NCI-H1436 treated with DMSO at 0.1 percent for 48 hours (cell line): Measurements from ENCODE around the gene RAD51B.

Experiments used
- DNase-seq: peaks from one replicate; lab custom pipeline; 2025; lab: John Stamatoyannopoulos, UW

RAD51B gene

DNA sequence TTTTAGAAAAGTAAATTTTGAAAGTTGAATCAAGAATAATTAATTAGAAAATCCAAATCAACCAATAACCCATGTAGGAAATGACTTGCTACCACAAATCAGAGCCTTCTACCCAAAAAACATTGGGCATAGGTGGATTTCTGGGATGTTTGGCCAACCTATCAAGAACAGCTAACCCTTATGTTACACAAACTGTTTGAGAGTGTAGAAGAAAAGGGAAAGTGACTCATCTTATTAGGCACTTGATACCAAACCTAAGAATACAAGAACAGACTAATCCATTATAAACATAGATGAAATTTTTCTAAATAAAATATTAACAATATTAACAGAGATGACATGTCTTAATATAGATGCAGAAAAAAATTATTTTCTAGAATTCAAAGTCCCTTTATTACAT, 712.9 kb downstream of the RAD51B start:
- no peak for DNase-seq

DNA sequence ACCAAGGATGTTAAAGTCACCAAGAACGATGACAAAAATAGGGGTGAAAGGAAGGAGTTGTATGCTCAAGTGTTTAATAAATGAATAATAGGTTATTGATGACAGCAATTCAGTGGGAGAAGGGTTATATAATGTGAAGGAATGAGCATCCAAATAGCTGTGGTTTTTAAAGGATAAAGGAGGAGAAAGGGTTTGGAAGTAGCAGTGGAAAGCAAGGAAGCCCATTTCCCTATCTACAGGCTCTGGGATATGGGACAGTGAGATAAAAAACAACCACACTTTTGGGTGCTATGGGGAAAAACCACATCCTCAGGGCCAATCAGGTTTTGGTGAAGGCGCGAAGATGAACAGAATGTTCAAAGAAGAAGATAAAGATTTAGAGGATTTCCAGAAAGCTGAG, 714.7 kb downstream of the RAD51B start:
- no peak for DNase-seq

DNA sequence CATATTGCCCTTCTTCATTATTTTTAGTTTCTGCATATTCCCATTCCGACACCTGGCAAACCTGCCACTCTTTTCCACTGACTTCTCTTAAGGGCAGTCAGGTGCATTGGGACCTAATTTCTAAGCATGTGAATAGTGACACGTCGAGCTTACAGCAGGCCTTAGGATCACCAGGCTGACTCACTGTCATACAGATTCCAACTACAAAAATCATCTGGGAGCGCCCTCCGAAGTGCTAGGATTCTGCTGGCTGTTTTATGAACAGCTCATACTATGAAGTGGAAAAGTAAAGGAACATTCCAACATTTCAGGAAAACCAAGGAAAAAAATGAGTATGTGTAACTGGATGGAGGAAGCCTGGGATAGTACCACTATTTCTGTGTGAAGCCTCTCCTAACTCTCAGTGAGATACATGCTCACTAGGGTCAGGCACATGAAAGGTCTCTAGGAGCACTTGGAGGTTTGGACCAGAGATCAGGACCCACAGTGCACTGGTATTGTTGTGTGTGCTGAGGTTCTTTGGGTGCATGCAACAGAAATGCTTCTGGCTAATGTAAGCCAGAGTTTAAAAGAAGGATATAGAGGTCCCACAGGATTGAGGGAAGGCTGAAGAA, 715.9 kb downstream of the RAD51B start:
- no peak for DNase-seq

DNA sequence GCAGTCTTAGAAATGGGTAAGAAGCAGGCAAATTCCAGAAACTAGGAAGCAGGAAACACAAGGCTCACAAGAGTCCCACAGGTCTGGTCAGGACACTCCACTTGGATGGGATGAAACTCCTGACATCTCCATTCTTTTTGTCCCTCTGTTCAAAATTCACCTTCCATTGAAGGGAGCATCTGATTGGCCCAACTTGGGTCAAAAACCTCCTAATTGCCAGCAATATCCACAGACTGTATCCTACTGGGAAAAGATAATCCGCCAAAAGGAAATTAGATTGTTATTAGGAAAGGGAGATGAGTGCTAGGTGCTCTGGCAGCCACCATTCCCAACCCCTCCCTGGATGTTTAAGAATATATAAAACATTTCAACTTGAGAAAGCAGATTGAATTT, 716.4 kb downstream of the RAD51B start:
- no peak for DNase-seq

DNA sequence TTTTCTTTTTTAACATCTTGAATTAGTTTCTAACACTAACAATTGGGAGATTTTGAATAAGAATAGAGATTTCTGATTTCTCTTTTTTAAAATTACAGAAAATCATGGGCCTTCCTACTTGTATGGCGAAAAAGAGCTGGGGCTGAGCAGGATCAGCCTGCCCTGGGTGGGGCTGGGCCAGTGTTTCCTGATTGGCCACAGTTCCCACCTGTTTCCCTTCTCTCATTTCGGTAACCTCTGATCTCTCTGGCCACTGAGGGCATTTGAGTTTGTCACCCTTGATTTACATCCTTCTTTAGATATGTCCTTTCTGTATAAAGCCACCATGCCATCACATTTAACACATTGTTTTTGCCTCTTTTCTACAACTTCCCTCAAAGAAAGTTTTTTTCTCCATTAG, 719.1 kb downstream of the RAD51B start:
- no peak for DNase-seq

DNA sequence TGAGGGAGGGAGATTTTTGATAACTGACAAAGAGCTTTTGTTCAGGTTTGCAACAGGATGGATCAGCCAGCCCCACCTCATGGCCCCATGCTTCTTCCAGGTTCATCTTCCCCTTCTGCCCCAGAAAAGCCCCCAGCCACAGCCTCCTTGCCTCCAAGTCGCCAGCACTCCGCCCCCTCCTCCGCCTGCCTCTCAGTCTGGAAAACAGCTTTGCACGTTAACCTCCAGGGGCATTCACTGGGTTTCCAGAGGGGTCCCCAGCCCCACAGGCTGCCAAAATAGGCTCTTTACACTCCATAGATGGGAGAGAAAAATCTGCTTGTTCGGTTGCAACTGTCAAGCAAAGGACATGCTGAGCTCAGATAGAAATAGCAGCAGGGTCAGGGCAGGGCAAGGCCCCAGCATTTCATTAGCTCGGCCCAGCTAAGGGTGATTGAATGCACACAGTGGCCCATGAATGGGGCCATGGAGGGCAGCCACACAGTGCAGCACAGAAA, 719.7 kb downstream of the RAD51B start:
- DNase-seq = no peak

DNA sequence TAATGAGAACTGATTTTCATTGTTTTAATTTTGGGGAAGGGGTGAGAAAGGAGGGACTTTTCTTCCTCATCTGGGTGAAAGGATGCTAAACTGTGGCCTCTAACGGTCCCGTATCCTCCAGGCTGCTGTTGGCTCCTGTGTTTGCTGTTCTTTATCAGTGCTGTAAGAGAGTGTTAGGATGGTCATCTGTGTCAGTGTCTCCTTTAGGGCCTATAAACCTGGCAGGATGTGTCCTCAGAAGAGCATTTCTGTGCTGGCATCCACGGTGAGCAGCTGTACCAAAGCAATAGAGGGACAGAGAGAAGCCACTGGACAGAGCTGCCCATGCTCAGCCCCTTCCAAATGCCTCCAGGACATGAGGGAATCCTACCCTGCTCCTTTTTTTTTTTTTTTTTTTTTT, 720.2 kb downstream of the RAD51B start:
- DNase-seq = no peak

DNA sequence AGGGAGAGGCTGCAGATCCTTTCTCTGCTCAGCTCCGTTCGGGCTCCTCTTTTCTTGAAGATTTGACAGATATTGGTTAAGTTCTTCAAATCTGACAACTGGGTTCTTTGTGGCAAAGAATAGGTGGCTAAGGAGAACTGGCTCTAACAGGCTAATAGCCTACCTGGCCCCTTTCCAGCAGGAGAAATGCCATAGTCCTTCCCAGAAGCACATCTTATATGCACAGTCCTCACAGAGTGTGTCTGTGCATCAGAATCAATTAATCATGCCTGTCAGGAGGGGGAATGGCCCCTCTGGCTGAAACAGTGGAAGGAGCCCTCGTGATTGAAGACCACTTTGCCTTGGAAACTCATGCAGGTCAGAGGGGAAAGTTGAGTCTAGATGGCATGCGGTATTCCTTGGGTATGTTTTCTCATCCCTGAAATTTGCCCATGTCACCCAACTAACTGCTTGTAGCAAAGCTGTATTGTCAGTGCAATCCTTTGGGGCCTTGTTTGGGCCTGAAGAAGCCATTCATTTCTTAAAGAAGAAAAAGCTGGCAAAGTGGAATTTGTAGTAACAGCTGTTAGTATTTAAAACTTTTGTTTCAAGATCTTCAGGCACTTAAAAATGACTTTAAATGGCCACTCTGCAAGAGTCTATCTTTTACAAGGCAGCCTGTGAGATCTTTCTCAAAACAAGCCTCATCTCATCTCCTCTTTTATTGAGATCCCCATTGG, 721.8 kb downstream of the RAD51B start:
- no peak for DNase-seq

DNA sequence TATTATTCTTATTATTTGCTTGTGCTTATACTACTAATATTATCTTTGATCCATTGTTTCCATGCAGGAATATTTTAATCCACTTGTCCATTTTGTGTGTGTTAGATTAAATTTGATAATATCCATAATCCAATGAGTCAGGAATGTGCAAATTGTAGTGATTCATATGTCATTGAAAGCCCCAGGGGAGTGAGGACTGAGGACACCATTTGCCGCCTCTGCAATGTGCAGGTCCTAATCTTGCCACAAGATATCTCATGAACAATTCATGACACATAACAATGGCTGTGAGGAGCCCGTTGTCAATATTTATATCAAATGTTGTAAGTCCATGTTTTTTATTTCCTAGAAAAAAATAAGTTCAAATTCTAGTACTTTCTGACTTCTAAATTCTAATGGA, 722.8 kb downstream of the RAD51B start:
- DNase-seq = no peak

DNA sequence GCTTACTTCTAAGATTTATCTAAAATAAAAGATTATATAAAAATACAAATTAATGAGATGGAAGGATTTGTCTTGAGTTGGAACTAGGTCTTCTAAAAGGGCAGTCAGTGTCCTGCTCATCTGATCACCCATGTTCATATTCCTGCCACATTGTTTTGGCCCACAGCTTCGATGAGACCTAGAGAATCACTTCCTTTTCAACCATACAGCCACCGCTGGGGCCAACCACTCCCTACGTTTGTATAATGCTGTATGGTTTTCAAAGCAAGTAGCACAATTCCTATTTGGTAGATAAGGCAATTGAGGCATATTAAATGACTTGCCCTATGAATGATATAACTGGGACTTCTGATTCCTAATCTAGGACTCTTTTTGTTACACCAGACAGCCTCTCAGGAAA, 723.9 kb downstream of the RAD51B start:
- DNase-seq = no peak

DNA sequence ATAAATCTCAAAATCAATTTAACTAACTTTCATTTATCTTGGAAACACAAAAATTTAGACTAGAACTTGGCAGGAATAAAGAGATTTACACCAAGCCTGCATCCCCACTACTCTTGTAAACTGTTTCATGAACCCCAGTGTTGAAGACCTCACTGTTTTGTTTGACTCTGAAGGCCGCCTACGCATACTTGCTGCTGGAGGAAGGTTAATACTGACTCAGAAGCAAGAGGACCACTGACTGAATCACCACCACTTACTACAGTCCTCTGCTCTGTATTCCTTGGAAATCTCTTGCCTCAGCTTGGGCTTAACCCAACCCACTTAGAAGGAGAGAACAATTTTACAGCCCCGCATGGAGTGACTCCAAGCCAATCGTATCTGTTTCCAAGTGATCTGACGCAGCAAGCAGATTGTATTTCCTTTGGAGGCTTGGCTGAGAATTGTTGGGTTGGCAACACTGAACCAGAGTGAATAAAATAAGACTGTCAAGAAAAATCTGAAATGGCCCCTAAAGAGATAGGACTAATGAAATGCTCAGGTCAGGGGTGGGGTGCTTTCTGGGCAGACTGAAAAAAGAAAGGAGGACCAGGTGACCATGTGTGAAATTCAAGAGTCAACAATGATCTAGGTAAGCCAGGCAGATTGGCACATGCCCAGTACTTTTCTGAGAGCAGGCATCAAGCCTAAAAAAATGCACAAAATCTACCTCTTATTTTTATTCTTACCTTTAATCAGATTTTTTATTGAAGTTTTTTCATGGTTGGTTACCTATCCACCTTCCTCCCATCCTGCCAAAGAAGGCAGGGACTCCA, 724.7 kb downstream of the RAD51B start:
- DNase-seq = no peak

DNA sequence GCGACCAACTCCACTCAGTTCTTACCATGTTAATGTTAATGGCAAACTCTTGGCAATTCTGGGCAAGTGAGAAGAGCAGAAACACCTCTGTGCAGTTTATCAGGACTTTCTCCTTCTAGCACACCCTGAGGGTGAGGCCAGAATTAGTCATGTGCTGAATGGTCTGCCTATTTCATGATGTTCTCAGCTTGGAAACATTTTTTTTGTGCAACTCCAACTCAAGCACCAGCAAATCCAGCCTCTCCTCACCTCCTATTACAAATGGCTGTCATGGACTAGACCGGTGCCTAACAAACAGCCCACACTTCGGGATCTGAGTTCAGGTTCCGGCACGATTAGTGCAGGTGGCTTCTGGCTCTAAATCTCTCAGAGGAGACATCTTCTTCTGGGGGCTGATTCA, 727.3 kb downstream of the RAD51B start:
- DNase-seq = no peak

DNA sequence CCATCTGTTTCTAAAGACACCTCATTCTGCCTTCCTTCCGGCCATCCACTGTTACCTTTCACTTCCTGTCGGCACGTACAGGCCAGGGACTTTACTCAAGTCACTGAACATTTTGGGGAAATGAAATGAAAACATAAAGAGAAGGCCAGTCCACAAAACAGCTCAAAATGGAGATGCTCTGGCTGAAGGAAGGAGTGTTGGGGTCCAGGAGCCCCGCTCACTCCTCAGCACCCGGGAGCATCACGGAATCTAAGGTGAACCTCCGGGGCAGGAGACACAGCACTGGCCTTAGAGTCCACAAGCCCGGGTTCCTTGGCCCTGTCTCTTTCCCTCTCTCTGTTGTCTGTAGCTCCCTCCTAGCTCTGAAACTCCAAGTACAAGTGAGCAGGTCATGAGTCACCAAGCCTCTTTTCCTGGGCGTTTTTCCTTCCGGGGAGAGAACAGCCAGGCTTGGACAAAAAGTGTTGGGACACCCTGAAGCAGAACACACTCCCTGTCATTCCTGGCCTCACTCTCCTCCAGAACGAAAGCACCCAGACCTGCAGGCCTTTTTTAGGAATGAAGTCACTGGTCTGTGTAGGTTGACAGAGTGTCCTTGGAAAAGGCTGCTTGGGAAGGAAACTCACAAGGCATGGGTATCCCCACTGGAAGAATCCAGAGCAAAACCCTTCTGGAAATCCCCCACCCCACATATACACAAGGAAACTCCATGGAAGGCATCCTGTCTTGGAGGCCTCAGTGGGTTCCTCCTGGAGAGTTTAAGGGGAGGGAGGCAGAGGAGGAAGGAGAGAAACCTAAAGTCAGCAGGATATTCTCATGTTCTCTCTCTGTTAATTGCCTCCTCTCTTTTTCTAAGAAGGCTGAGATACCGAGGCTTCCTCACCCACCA, 728.0 kb downstream of the RAD51B start:
- DNase-seq = no peak

DNA sequence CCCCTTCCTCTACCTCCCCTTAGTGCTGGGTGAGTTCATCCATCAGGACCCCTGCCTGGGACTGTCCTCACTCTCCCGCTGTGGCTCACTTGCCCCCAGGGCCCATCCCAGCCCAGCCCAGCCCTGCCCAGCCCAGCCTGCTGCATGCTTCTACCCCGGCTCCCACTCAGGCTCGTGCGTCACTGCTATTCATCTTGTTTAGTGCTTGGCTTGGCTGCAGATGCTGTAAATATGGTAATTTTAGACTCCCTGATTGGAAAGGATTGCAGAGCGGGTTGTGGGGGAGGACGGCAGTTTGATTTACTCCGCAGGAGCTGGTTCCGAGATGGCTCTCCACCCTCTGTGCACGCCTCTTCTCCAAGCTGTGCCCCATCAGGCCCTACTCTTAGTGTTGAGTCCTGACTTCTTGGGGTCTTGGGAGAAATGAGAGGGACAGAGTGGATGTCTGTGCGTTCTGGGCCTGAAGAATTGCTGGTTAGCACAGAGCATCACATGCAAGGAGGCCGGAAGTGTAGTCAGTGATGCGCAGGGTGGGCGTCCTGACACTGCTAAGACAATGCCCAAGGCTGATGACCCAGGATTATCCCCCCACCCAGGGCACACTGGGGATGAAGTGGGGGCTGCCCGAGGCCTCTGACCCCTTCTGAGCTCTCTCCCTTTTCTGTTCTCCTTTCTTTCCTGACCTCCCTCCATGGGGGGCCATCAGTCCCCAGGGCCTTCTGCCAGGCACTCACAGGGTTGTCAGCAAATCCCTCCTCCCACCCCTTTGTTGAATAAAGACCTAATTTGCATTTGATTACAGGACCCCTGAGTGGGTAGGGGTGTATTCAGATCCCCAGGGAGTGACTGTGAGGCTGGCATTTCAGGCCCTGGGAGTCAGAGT, 728.9 kb downstream of the RAD51B start:
- DNase-seq = no peak

DNA sequence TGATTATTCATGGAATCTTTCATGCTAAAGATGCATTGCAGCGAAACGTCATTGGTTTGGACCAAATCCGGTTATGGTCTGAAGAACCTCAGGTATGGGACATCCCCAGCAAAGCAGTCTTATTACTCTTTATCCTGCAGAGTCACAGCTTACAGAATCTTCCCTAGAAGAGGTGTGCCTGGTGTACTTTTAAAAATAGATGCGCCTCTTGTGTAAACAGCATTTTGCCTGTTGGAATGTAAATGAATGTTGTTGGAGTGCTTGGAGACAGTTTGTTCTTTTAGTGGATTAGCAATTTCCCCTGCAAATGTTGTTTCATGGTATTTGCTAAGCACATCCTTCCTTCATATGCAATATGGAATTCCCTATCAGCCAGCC, 730.7 kb downstream of the RAD51B start:
- no peak for DNase-seq

DNA sequence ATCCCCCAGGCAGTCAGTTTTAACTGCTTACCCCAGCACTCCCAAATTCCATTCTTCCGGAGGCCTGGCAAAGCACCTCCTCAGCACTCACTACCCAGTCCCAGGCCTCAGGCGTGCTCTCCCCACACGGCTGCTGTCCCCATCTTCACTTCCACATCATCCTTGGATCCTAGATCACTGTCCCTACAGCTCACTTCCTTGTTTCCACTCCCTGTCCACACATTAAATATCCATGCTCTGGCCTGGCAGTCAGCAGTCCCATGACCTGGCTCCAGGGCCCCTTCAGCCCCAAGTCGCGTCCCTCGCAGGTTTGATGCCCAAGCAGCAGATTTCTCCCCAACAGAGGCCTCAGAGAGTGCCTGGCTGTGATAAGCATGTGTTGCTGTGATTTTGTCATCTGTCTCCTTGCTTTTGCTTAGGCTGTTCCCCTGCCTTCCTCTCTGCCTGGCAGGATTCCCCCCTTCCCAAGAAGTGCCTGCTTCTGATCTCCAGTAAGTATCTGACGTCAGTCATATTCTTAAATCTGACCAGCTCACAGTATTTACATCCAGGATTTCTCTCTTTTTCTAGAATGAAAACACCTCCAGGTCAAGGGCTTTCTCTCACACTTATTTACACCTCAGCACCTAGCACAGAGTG, 731.6 kb downstream of the RAD51B start:
- no peak for DNase-seq

DNA sequence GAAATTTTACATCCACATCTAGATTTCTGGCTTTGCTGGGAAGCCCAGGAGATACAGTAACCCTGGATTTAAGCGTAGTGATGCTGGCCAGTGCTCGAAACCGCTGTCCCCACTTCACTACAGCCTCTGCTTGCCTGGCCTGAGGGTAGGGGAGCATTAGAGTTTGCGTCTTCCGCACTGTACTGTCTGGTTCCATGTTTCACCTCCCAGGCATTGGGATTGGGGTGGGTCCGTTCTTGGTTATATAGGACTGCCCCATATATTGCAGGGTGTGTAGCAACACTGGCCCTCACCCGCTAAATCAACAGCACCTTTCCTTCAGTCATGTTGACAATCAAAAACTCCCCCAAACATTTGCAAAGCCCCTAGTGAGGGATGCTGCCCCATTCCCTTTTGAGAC, 732.5 kb downstream of the RAD51B start:
- no peak for DNase-seq

DNA sequence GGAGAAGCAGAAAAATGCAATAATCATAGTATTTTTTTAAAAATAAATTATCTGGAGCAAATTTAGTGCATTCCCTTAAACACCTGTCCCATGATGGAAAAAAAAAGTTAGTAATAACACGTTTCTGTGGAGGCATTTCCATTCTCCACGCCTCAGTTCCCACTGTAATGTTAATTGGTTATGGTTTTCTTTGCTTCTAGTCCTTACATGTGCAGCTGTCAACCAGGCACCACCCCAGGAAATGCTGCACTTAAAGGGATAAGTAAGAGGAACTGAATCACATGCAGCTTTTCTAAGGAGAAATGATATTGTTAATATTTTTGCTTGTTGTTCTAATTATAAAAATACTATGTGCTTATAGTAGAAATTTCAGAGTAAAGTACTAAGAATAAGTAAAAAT, 733.0 kb downstream of the RAD51B start:
- DNase-seq = no peak

DNA sequence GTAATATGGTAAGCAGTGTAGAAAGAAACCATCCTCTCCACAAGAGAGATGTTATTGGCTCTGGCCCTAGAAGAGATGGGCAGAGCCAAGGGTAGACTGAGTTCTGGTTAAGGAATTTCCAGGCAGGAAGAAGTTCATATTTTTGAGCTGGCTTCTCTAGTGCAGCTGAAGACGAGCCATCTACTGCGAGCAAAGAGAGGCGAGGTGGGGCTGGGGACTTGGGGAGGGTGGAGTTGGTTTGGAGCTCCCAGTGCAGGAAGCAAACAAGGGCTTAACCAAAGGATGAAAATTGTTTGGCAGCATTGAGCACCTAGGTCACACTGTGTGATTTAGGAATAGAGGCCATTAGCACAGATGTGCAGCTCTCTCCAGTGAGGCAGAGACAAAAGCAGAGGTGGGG, 733.7 kb downstream of the RAD51B start:
- no peak for DNase-seq

DNA sequence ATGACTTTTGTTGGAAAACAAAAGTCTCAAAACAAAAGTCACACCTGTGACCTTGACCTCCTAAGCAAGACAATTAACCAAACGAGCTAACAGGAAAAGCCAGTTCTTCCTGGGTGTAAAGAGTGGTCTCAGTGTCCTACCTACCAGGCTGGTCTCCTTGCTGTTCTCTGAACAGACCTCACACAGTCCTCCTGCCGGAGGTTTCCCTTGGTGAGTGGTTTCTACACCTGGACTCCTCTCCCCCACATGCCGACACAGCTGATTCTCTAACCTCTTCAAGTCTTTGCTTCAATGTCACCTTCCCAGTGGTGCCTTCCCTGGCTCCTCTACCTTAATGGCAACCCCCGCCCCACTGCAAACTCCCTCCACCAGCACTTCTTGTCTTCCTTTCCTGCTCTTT, 734.7 kb downstream of the RAD51B start:
- no peak for DNase-seq

DNA sequence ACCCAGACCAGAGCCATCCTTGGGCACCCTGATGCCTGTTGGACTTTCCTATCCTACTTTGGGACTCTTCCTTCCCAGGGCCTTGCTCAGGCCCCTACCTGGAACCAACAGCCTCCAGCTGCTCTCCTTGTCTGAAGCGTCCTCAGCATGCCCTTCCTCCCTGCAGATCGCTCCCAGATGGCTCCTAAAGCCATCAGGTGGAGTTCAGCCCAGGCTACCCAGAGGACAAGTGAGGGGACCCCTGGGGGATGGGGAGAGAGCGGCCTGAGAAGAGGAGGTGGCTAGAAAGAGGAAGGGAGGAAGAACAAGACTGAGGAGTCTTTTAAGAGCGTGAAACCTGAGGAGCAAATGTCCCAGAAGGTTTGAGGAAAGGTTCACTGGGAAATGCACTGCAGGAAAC, 736.7 kb downstream of the RAD51B start:
- no peak for DNase-seq
